GM12873 (cell line): ENCODE results near the gene SCYGR4.
"Not testable (repeated sequence)": the region's sequence is repeated elsewhere in the genome, so short reads cannot be mapped to it uniquely, and the experiment has no call there.

ENCODE experiments used
- TF ChIP-seq, protein P1 (sequence below): IDR thresholded peaks from 2 replicates; pipeline ENCODE4 v1.5.1; 2012; ENCODE audit warnings: low read depth, mild to moderate bottlenecking, moderate library complexity, low read length, control low read depth; ENCODE audit not compliant: insufficient read depth; ENCODE audit errors: missing control alignments

Gene SCYGR4

DNA sequence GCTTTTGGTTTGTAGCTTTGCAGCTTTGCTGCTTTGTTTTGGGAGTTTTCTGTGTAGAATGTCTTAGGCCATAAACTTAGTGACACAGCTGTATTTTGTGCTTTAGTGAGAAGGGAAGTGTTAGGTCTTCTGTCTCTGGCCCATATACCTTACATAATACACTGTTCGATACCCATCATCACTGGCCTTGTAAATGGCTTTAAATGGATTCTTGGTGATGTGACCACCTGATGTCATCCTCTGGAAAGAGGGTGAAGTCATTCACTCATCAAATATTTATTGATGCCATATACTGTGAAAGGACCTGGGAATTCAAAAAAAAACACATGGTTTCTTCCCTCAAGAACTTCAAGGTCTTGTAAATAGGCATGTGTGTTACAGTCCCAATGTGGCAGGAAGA is 37.5 kb upstream of the SCYGR4 start:
- TF ChIP-seq, protein P1, sequence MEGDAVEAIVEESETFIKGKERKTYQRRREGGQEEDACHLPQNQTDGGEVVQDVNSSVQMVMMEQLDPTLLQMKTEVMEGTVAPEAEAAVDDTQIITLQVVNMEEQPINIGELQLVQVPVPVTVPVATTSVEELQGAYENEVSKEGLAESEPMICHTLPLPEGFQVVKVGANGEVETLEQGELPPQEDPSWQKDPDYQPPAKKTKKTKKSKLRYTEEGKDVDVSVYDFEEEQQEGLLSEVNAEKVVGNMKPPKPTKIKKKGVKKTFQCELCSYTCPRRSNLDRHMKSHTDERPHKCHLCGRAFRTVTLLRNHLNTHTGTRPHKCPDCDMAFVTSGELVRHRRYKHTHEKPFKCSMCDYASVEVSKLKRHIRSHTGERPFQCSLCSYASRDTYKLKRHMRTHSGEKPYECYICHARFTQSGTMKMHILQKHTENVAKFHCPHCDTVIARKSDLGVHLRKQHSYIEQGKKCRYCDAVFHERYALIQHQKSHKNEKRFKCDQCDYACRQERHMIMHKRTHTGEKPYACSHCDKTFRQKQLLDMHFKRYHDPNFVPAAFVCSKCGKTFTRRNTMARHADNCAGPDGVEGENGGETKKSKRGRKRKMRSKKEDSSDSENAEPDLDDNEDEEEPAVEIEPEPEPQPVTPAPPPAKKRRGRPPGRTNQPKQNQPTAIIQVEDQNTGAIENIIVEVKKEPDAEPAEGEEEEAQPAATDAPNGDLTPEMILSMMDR = no peak

DNA sequence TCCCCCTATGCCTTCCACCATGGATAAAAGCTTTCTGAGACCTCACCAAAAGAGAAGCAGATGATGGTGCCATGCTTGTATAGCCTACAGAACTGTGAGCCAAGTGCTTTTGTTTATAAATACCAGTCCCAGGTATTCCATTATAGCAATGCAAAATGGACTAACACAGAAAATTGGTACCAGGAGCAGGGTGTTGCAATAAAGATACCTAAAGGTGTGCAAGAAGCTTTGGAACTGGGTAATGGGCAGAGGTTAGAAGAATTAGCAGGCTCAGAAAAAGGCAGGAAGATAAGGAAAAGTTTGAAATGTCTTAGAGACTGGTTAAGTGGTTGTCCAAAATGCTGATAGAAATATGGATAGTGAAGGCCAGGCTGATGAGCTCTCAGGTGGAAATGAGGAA is 34.9 kb upstream of the SCYGR4 start:
- TF ChIP-seq, protein P1 = no peak

DNA sequence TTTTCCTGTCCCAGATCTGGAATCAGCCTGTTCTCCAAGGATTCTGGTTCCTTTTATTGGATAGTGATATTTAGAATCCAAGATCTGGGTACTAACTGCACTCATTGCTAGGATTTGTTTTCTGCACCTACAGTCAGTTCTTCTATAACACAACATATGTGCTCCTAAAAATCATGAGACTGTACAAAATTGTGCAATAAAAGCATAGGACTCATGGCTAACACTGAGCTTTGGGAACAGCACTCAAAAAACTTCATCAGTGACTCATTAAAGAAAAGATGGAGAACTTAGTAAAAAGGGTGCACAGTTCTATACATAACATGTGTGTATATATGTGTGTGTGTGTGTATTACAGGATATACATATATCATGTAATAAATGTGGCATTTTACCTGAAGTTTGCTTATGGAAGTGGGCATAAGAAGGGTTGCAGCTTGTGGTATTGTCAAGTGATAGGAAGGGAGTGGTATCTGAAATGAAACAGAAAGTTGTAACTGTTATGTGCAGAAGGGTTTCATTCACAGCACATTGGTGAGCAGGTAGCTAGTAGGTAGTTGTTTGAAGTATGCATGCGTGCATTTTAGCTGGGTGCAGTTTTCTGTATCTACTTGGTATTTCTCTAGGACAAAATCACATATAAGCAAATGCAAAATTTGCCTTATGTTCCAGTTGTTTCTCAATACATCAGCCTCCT is 24.5 kb upstream of the SCYGR4 start:
- TF ChIP-seq, protein P1 = no peak

DNA sequence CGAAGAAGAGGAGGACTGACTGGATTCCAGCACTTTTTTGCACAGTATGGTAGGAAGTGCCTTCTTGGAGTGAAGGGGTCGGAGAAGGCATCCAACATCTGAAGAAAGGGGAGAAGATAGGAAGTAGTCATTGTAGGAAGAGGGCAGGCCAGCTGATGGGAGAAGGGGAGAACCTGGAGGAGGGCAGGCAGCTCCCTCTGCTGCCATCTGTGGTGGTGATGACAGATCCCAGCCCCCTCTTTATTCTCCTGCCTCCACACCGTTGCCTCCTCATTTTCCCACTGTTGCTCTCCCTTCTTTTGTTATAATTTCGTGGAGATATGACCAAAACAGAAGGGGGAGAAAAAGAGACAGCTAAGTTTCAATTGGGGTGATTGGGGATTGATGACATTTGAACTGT is 21.5 kb upstream of the SCYGR4 start:
- TF ChIP-seq, protein P1 = no peak

DNA sequence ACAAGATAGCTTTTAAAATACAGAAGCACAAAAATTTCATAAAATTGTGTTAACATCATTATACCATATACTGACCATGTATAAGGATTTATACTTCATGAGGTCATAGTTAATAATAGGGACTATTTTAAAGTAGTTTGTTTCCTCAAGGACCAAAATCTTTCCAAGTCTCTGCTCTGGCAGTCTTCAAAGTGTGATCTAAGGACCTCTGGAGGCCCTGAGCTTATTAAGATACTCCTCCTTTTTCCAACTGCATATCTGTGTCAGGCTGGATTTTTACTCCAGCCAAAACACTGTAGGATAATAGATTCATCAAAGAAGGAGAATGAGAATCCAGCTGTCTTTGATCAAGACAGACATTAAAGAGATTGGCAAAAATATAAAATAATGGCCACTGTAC is 20.3 kb upstream of the SCYGR4 start:
- TF ChIP-seq, protein P1 = no peak

DNA sequence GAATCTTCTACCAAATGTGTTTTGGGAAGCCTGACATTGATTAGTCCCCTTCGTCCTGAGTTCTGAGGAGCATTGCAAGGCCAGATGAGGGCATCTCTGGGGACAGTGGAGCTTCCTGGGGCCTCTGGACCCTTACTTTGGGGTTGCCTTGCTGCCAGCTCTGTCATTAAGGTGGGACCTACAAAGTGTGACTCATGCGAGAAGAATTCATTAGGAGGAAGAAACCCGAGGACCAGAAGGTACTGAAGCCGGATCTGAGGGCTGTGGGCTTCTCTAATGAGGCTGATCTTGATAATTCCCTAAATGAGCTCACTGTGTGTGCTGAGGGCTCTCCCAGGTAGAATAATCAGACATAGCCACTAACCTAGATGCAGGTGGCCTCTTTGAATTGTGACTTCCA is 19.3 kb upstream of the SCYGR4 start:
- TF ChIP-seq, protein P1 = no peak

DNA sequence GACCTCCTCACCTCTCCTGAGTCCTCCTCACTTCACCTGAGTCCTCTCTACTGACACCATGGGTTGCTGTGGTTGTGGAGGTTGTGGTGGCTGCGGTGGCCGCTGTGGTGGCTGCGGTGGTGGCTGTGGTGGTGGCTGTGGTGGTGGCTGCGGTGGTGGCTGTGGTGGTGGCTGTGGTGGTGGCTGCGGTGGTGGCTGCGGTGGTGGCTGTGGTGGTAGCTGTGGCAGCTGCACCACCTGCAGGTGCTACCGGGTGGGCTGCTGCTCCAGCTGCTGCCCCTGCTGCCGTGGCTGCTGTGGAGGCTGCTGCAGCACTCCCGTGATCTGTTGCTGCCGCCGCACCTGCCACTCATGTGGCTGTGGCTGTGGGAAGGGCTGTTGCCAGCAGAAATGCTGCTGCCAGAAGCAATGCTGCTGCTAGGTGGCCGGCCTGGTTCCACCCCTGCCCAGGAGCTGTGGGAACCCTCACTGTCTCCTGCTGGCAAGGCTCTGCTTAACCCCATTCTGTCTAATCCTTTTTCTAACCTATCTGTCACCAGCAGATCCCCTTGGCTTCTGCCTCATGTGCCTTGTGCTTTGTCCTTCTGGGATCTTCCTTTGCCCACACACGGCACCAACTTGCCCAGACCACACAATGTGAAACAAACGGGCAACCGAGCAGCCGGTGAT is 18.3 kb upstream of the SCYGR4 start, which contains the start of gene SCYGR2:
Gene SCYGR2 (plus strand): TSS at position 59 of the 669 bp plus-strand sequence. CDS start 0 bp downstream, at position 59.
- TF ChIP-seq, protein P1 = not testable (repeated sequence)
